GM19099 (cell line): ENCODE results near the gene OPCML.

Experiments used
- POLR2A ChIP-seq: IDR thresholded peaks from 3 replicates; pipeline ENCODE4 v1.6.1; 2011; ENCODE audit warnings: low read depth; ENCODE audit not compliant: insufficient read length; ENCODE audit errors: extremely low read depth

Gene OPCML

GRCh38 chr11:133418218-133418617 lies 114.1 kb downstream of the OPCML start:
- TF ChIP-seq POLR2A = no peak

GRCh38 chr11:133414506-133414905 lies 117.8 kb downstream of the OPCML start:
- TF ChIP-seq POLR2A = no peak

DNA sequence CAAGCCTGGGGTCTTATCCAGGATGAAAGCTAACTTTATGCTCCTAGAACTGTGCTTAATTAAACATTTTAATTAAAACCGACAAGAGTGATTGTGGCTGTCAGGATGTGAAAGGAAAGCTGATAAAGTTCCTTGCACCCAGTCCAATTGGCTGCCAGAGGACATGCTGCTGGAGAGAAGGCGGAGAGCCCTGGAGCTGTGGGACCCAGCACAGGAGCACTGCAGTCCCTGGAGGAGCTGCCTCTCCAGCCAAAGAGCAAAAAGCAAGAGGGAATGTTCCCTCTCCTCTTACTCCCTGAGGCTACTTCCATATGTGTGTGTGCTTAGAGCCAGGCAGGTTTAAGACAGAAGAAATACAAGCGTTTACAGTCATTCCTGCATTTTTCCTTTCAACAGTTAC lies 118.6 kb downstream of the OPCML start:
- no peak for TF ChIP-seq POLR2A

- TF ChIP-seq POLR2A = no peak
These were observed 122.5 kb downstream of the OPCML start for GRCh38 chr11:133409799-133410198.

GRCh38 chr11:133408936-133409335 lies 123.4 kb downstream of the OPCML start:
- TF ChIP-seq POLR2A = no peak

- TF ChIP-seq POLR2A = no peak
These were observed 123.9 kb downstream of the OPCML start for GRCh38 chr11:133408402-133408801.

GRCh38 chr11:133406489-133406888 lies 125.8 kb downstream of the OPCML start:
- TF ChIP-seq POLR2A = no peak

DNA sequence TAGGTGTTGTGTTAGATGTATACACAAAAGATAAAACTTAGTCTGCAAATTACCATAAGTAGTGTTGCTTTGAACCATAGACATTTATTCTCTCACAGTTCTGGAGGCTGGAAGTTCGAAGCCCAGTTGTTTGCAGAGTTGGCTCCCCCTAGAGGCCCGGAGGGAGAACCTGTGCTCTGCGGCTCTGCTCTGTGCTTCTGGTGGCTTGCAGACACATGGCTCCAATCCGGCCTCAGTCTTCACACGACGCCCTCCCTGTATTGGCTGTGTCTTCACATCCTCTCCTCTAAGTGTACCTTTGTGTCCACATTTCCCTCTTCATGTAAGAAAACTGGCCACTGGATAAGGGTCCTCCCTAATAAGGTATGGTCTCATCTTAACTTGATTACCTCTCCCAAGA lies 128.4 kb downstream of the OPCML start:
- TF ChIP-seq POLR2A = no peak

DNA sequence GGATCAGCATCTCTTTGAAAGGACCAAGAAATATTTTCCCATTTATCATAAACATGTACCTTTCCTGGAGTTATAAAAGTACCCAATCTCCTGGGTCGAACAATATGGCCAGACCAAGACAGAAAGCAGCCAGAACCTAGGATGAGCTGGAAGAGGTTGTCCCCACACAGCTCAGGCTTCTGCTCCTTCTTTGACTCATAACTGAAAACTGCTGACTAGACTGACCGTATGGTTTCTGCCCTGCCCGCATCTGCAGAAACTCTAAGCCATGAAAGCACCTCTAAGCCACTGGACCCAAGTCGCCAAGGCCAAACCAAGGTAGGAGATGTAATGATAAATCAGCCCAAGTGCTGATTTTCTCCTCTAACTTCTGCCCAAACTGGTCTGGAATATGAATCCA lies 129.8 kb downstream of the OPCML start:
- TF ChIP-seq POLR2A = no peak

DNA sequence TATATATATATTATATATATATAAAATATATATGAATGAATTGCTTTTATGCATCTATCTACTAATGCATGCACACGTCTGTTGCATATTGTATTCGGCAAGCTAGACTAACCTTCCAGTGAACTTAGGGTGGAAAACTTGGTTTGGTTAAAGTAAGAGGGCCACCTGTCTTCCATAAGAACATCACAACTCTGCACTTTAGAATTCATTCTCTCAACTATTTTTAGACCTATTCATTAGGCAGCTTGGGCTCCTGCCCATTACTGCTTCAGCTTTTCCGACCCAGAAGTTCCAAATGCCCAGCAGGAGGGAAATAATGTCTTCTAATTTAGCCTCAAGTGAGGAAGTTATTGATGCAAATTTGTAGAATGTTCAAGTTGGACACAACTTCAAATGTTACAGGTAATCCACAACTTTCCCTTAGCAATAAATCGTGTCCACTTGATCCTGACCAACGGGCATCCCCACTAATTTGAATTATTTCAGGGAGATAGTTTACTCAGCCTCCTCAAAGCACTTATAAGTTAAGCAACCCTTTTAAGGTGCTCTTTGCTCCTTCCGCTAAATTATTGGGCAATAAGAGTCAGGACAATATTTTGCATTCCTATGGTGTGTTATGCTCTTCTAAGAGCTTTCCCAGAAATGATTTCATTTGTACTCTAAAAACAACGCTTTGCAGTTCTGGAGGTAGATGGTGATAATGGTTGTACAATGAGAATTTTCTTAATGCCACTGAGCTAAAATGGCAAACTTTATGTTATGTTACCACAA lies 132.3 kb downstream of the OPCML start:
- TF ChIP-seq POLR2A = no peak

GRCh38 chr11:133399294-133399693 lies 133.0 kb downstream of the OPCML start:
- TF ChIP-seq POLR2A = no peak

DNA sequence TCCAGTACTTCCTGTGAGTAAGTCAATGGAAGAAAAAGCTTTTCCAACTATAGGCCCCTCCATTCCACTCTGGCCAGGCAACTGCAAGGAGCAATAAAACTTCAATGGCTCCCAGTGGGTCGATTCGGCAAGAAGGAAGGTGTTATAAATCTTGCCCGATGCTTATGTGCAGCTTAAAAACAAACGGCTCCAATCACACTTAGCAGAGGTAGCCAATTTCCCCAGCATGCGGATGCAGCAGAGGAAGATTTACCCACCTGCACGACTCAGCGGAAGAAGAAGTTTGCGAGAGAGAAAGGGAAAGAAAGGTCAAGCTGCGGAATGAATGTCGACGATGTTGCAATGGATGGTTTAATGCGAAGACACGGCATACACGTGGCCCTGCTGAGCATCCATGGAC lies 141.5 kb downstream of the OPCML start:
- no peak for TF ChIP-seq POLR2A

- no peak for TF ChIP-seq POLR2A
These were observed 143.2 kb downstream of the OPCML start for GRCh38 chr11:133388975-133389568.

- TF ChIP-seq POLR2A = no peak
These were observed 144.0 kb downstream of the OPCML start for GRCh38 chr11:133388260-133388659.

DNA sequence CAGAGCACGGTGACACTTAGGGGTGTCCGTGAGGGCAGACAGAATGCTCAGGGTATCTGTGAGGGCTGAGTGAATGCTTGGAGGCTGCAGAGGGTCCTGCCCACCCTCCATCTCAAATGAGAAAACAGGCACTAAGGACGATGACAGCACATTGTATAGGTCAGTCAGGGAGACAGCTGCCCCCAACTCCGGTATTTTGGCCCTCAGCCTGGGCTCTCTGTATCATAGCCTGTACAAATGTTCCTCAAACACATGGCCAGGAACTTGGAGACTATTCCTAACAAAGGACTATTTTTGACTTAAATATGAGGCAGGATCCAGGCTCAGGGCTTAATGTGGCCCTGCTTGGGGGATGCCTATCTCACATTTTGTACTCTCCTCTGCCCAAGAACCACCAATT lies 145.4 kb downstream of the OPCML start:
- no peak for TF ChIP-seq POLR2A

GRCh38 chr11:133386262-133386661 lies 146.0 kb downstream of the OPCML start:
- no peak for TF ChIP-seq POLR2A
